Panc1 (cell line): ENCODE measurements around the gene COL4A2. TPM values are rescaled to one million over a fixed set of nuclear protein-coding genes. Genes with fewer than 3 reads are reported as not detected.

Experiments used
- ATAC-seq: fragments of 200-7000 bp; cut with Tn5 transposase; 2 replicates; pipeline ENCODE4 v1.9.1; 2020; ENCODE audit warnings: mild to moderate bottlenecking, moderate library complexity
- BruUV-seq: library from RNA; stranded (reverse); fragments of 400-500 nt; replicated peaks from 2 replicates; lab custom pipeline; 2021; lab: Mats Ljungman, UMichigan
- CTCF ChIA-PET: fragments of 300-600 bp; sonication (Branson Sonifier 250); formaldehyde crosslinking; loops from one replicate; lab custom pipeline; 2022; ENCODE audit warnings: antibody characterized with exemption; lab: Charles Lee
- POLR2A ChIA-PET: fragments of 300-600 bp; sonication (Branson Sonifier 250); formaldehyde crosslinking; loops from one replicate; lab custom pipeline; 2022; ENCODE audit warnings: antibody characterized with exemption; lab: Charles Lee
- DNase-seq: peaks from one replicate; pipeline ENCODE4 v3.0.0-alpha.2; 2010; ENCODE audit warnings: low read depth, low spot score
- H3K27ac ChIP-seq: 2 replicates; pipeline ENCODE4 v1.5.1; 2011; ENCODE audit warnings: mild to moderate bottlenecking, low read length, inconsistent platforms
- H3K27me3 ChIP-seq: fragments of 200-500 bp; sonication (Bioruptor generic); 2 replicates; pipeline ENCODE4 v1.6.0; 2014; ENCODE audit warnings: low read length, inconsistent platforms; ENCODE audit not compliant: control insufficient read depth, insufficient read depth
- H3K36me3 ChIP-seq: fragments of 200-500 bp; sonication (Bioruptor generic); 2 replicates; pipeline ENCODE4 v1.5.1; 2014; ENCODE audit warnings: inconsistent platforms, mild to moderate bottlenecking, low read length, moderate library complexity; ENCODE audit not compliant: control insufficient read depth, insufficient read depth
- H3K4me1 ChIP-seq: 2 replicates; pipeline ENCODE4 v1.5.1; 2011; ENCODE audit warnings: inconsistent platforms, mild to moderate bottlenecking, low read length, moderate library complexity; ENCODE audit not compliant: control insufficient read depth, insufficient read depth
- H3K4me3 ChIP-seq, 2 experiments: 2 replicates each; pipeline ENCODE4 v1.5.1; 2011 to 2012; ENCODE audit warnings: low read depth in 2 of 2, low read length in 2 of 2, mild to moderate bottlenecking in 2 of 2, inconsistent platforms in 1 of 2, moderate library complexity in 1 of 2
- H3K9me3 ChIP-seq: fragments of 200-500 bp; sonication (Bioruptor generic); 2 replicates; pipeline ENCODE4 v1.5.1; 2014; ENCODE audit warnings: low read depth, mild to moderate bottlenecking, inconsistent platforms, low read length, moderate library complexity; ENCODE audit not compliant: control insufficient read depth, insufficient read depth
- POLR2AphosphoS5 ChIP-seq: IDR thresholded peaks from 2 replicates; pipeline ENCODE4 v1.6.1; 2012; ENCODE audit warnings: mild to moderate bottlenecking, low read depth, low read length, moderate library complexity
- SIN3A ChIP-seq: IDR thresholded peaks from 2 replicates; pipeline ENCODE4 v1.6.1; 2012; ENCODE audit warnings: low read depth, mild to moderate bottlenecking, low read length, moderate library complexity, borderline replicate concordance; ENCODE audit not compliant: insufficient read depth
- TCF7L2 ChIP-seq: IDR thresholded peaks from 2 replicates; pipeline ENCODE4 v1.6.1; 2011; ENCODE audit warnings: mild to moderate bottlenecking, low read depth, low read length, inconsistent platforms
- in situ Hi-C: cut with HindIII; loops from 2 replicates; pipeline ENCODE4 v1.10.0; 2016; ENCODE audit warnings: low sequenced_read_pairs, low pct_unique_long_range_greater_than_20kb
- intact Hi-C: fragments of 100-400 bp; cut with micrococcal nuclease; formaldehyde crosslinking; loops from one replicate; pipeline ENCODE4 v1.10.0; 2022; ENCODE audit not compliant: unreplicated experiment
- total RNA-seq: library from RNA; stranded (reverse); gene quantifications from one replicate; pipeline ENCODE4 v1.2.1, GENCODE V29; 2021; ENCODE audit not compliant: unreplicated experiment
- TF ChIP-seq, protein P1 (sequence below): fragments of 450-650 bp; IDR thresholded peaks from 2 replicates; pipeline ENCODE4 v1.5.1; 2017; ENCODE audit warnings: mild to moderate bottlenecking
- TF ChIP-seq, protein P2 (sequence below), 2 experiments: IDR thresholded peaks; 2 replicates each; pipeline ENCODE4 v1.6.1; 2011 to 2012; ENCODE audit warnings: low read depth in 2 of 2, control low read depth in 1 of 2, low read length in 1 of 2, mild to moderate bottlenecking in 1 of 2, moderate library complexity in 1 of 2; ENCODE audit not compliant: insufficient read depth in 1 of 2

The COL4A2 gene
- total RNA-seq, 1 experiment from 2014 or later, result 3.0 TPM

- ATAC-seq (no peak), DNase-seq (no peak)
- BruUV-seq, result no TSS peak
- H3K4me1 ChIP-seq, result no peaks in the 10 kb centered on the region
- H3K4me3 ChIP-seq, result no peak overlapping the region
- in situ Hi-C loops (no loop called here), intact Hi-C loops (no loop called here)
- H3K9me3 ChIP-seq, result no peaks in the 10 kb centered on the region
- H3K36me3 ChIP-seq, result no peaks in the 10 kb centered on the region
- no peak overlapping the region for H3K27ac ChIP-seq
- ChIA-PET POLR2A (no interaction called here), CTCF (no interaction called here)
- H3K27me3 ChIP-seq, result no peaks in the 10 kb centered on the region; the same call in 1 of the 2 replicates
- TF ChIP-seq, protein P1, sequence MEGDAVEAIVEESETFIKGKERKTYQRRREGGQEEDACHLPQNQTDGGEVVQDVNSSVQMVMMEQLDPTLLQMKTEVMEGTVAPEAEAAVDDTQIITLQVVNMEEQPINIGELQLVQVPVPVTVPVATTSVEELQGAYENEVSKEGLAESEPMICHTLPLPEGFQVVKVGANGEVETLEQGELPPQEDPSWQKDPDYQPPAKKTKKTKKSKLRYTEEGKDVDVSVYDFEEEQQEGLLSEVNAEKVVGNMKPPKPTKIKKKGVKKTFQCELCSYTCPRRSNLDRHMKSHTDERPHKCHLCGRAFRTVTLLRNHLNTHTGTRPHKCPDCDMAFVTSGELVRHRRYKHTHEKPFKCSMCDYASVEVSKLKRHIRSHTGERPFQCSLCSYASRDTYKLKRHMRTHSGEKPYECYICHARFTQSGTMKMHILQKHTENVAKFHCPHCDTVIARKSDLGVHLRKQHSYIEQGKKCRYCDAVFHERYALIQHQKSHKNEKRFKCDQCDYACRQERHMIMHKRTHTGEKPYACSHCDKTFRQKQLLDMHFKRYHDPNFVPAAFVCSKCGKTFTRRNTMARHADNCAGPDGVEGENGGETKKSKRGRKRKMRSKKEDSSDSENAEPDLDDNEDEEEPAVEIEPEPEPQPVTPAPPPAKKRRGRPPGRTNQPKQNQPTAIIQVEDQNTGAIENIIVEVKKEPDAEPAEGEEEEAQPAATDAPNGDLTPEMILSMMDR, result no peak
- TF ChIP-seq SIN3A (no peak), TCF7L2 (no peak), POLR2AphosphoS5 (no peak)
- TF ChIP-seq, protein P2, sequence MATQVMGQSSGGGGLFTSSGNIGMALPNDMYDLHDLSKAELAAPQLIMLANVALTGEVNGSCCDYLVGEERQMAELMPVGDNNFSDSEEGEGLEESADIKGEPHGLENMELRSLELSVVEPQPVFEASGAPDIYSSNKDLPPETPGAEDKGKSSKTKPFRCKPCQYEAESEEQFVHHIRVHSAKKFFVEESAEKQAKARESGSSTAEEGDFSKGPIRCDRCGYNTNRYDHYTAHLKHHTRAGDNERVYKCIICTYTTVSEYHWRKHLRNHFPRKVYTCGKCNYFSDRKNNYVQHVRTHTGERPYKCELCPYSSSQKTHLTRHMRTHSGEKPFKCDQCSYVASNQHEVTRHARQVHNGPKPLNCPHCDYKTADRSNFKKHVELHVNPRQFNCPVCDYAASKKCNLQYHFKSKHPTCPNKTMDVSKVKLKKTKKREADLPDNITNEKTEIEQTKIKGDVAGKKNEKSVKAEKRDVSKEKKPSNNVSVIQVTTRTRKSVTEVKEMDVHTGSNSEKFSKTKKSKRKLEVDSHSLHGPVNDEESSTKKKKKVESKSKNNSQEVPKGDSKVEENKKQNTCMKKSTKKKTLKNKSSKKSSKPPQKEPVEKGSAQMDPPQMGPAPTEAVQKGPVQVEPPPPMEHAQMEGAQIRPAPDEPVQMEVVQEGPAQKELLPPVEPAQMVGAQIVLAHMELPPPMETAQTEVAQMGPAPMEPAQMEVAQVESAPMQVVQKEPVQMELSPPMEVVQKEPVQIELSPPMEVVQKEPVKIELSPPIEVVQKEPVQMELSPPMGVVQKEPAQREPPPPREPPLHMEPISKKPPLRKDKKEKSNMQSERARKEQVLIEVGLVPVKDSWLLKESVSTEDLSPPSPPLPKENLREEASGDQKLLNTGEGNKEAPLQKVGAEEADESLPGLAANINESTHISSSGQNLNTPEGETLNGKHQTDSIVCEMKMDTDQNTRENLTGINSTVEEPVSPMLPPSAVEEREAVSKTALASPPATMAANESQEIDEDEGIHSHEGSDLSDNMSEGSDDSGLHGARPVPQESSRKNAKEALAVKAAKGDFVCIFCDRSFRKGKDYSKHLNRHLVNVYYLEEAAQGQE (IDR thresholded peaks at IDR 0.05; ENCODE audit: insufficient read depth in 1 of 2, low read depth in 2 of 2, low read length in 1 of 2), result no peak
These were observed 97.2 kb downstream of the COL4A2 start for GRCh38 chr13:110404321-110404720.

DNA sequence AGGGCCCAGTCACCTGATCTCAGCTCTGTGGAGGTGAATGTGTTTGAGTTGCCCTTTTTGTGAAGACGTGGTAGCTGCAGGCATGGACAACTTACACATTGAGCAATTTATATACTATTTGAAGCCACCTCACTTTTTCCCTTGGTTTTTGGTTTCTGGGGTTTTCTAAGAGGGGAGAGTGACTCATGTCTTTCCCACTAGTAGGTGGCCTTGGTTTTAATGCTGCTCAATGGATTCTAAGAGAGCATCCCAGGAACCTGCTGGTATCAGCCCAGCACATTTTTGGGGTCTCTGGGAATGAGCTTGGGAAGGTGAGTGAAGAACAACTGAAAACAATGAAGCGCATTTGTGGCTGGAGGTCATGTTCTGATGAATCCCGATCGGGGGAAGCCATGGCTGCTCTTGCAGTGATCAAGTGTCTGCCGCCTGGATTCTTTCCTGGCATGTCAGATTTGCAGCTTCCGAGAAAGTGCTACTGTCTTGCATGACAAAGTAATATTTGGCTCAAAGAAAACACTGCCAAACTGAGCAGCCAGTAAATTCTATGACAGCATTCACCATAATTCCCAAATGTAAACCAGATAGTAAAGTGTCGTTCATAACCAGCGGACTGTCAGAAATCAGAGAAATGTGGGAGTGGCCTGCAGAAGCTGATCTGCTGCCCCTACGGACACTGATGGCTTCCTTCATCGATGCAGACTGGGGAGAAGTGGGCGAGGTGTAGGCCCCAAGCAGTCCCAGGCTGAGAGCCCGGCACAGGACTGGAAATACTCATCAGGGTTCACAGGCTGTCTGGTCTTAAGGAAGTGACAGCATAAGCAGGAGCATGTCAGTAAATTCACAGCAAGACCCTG lies 98.7 kb downstream of the COL4A2 start:
- Histone ChIP-seq H3K9me3 (no peaks in the 10 kb centered on the region), H3K27me3 (no peaks in the 10 kb centered on the region; the same call in 1 of the 2 replicates), H3K36me3 (no peaks in the 10 kb centered on the region), H3K4me3 (no peak overlapping the region), H3K27ac (no peak overlapping the region), H3K4me1 (no peaks in the 10 kb centered on the region)
- in situ Hi-C loops, result no loop called here
- no peak for TF ChIP-seq SIN3A
- TF ChIP-seq TCF7L2, result no peak
- TF ChIP-seq POLR2AphosphoS5, result no peak
- TF ChIP-seq, protein P1, result no peak
- TF ChIP-seq, protein P2 (IDR thresholded peaks at IDR 0.05; ENCODE audit: insufficient read depth in 1 of 2, low read depth in 2 of 2, low read length in 1 of 2), result no peak
- CTCF ChIA-PET, result no interaction called here
- intact Hi-C loops, result no loop called here
- DNase-seq (no peak), ATAC-seq (no peak)
- POLR2A ChIA-PET, result no interaction called here
- no TSS peak for BruUV-seq
